WTC11 (cell line): ENCODE data around the gene HPX. TPM values are rescaled to one million over a fixed set of nuclear protein-coding genes. Genes with fewer than 3 reads are reported as not detected.

ENCODE experiments used
- ATAC-seq: fragments of 200-7000 bp; cut with Tn5 transposase; 2 replicates; pipeline ENCODE4 v1.10.0; 2021; ENCODE audit warnings: mild to moderate bottlenecking, moderate library complexity
- CTCF ChIA-PET: fragments of 300-600 bp; sonication (Branson Sonifier 250); formaldehyde crosslinking; loops from one replicate; lab custom pipeline; 2021; ENCODE audit warnings: antibody characterized with exemption; lab: Charles Lee
- POLR2A ChIA-PET: fragments of 350-600 bp; sonication (Branson Sonifier 250); formaldehyde crosslinking; loops from one replicate; lab custom pipeline; 2021; ENCODE audit warnings: antibody characterized with exemption; lab: Charles Lee
- DNase-seq: peaks from one replicate; pipeline ENCODE4 v3.0.0; 2021; ENCODE audit warnings: low spot score
- H3K27ac Mint-ChIP-seq: 2 replicates; pipeline ENCODE4 v1.8.0; 2021; ENCODE audit warnings: mixed read lengths
- H3K27me3 Mint-ChIP-seq: 2 replicates; pipeline ENCODE4 v1.8.0; 2021; ENCODE audit warnings: low read depth, mild to moderate bottlenecking, moderate library complexity, mixed read lengths
- H3K36me3 Mint-ChIP-seq: 2 replicates; pipeline ENCODE4 v1.8.0; 2021; ENCODE audit warnings: mixed read lengths
- H3K4me1 Mint-ChIP-seq: 2 replicates; pipeline ENCODE4 v1.8.0; 2022; ENCODE audit warnings: mixed read lengths
- H3K4me3 Mint-ChIP-seq: 2 replicates; pipeline ENCODE4 v1.8.0; 2021; ENCODE audit warnings: mild to moderate bottlenecking, moderate library complexity, mixed read lengths
- H3K9me3 Mint-ChIP-seq: 2 replicates; pipeline ENCODE4 v1.8.0; 2021; ENCODE audit warnings: mixed read lengths
- ATF2 ChIP-seq: sonication (generic); formaldehyde crosslinking; IDR thresholded peaks from 2 replicates; pipeline ENCODE4 v1.8.1; 2022; ENCODE audit warnings: low read depth, missing genetic modification reagents, borderline replicate concordance
- CBFB ChIP-seq: sonication (generic); formaldehyde crosslinking; IDR thresholded peaks from 2 replicates; pipeline ENCODE4 v1.8.1; 2022; ENCODE audit warnings: mild to moderate bottlenecking, low read depth, missing genetic modification reagents
- E2F5 ChIP-seq: sonication (generic); formaldehyde crosslinking; IDR thresholded peaks from 2 replicates; pipeline ENCODE4 v1.8.1; 2022; ENCODE audit warnings: mild to moderate bottlenecking, moderate library complexity, missing genetic modification reagents
- ELF4 ChIP-seq: sonication (generic); formaldehyde crosslinking; IDR thresholded peaks from 2 replicates; pipeline ENCODE4 v1.8.1; 2022; ENCODE audit warnings: low read depth, mild to moderate bottlenecking, moderate library complexity, missing genetic modification reagents
- GABPB1 ChIP-seq: sonication (generic); formaldehyde crosslinking; IDR thresholded peaks from 2 replicates; pipeline ENCODE4 v1.8.1; 2023; ENCODE audit warnings: mild to moderate bottlenecking, missing genetic modification reagents
- HMGXB4 ChIP-seq: sonication (generic); formaldehyde crosslinking; IDR thresholded peaks from 2 replicates; pipeline ENCODE4 v1.8.1; 2023; ENCODE audit warnings: mild to moderate bottlenecking, moderate library complexity, missing genetic modification reagents
- IRF1 ChIP-seq: sonication (generic); formaldehyde crosslinking; IDR thresholded peaks from 2 replicates; pipeline ENCODE4 v1.8.0; 2023; ENCODE audit warnings: missing genetic modification reagents
- JUN ChIP-seq: sonication (generic); formaldehyde crosslinking; IDR thresholded peaks from 2 replicates; pipeline ENCODE4 v1.8.0; 2023; ENCODE audit warnings: mild to moderate bottlenecking, missing genetic modification reagents
- NR2C2 ChIP-seq: sonication (generic); formaldehyde crosslinking; IDR thresholded peaks from 2 replicates; pipeline ENCODE4 v1.8.0; 2022; ENCODE audit warnings: mild to moderate bottlenecking, missing genetic modification reagents
- PREB ChIP-seq: sonication (generic); formaldehyde crosslinking; IDR thresholded peaks from 2 replicates; pipeline ENCODE4 v1.8.1; 2022; ENCODE audit warnings: mild to moderate bottlenecking, missing genetic modification reagents, moderate library complexity, borderline replicate concordance
- PRRX2 ChIP-seq: fragments of 250-450 bp; sonication (Bioruptor Pico); IDR thresholded peaks from 2 replicates; pipeline ENCODE4 v1.8.0; 2021; ENCODE audit warnings: mild to moderate bottlenecking
- SP1 ChIP-seq: sonication (generic); formaldehyde crosslinking; conservative IDR thresholded peaks from 2 replicates; pipeline ENCODE4 v1.8.1; 2022; ENCODE audit warnings: missing genetic modification reagents
- TEAD1 ChIP-seq: sonication (generic); formaldehyde crosslinking; IDR thresholded peaks from 2 replicates; pipeline ENCODE4 v1.8.0; 2022; ENCODE audit warnings: mild to moderate bottlenecking, missing genetic modification reagents
- USF1 ChIP-seq: sonication (generic); formaldehyde crosslinking; IDR thresholded peaks from 2 replicates; pipeline ENCODE4 v1.8.0; 2022; ENCODE audit warnings: mild to moderate bottlenecking, missing genetic modification reagents
- ZBTB43 ChIP-seq: sonication (generic); formaldehyde crosslinking; IDR thresholded peaks from 2 replicates; pipeline ENCODE4 v1.8.1; 2023; ENCODE audit warnings: mild to moderate bottlenecking, missing genetic modification reagents
- ZNF121 ChIP-seq: sonication (generic); formaldehyde crosslinking; IDR thresholded peaks from 2 replicates; pipeline ENCODE4 v1.8.0; 2023; ENCODE audit warnings: missing genetic modification reagents
- ZNF138 ChIP-seq: sonication (generic); formaldehyde crosslinking; conservative IDR thresholded peaks from 2 replicates; pipeline ENCODE4 v1.8.1; 2022; ENCODE audit warnings: mild to moderate bottlenecking, moderate library complexity, missing genetic modification reagents
- ZNF232 ChIP-seq: sonication (generic); formaldehyde crosslinking; IDR thresholded peaks from 2 replicates; pipeline ENCODE4 v1.8.0; 2022; ENCODE audit warnings: mild to moderate bottlenecking, missing genetic modification reagents
- ZNF263 ChIP-seq: sonication (generic); formaldehyde crosslinking; IDR thresholded peaks from 2 replicates; pipeline ENCODE4 v1.8.1; 2022; ENCODE audit warnings: low read depth, mild to moderate bottlenecking, moderate library complexity, missing genetic modification reagents
- ZNF416 ChIP-seq: fragments of 250-450 bp; sonication (Bioruptor Pico); IDR thresholded peaks from 2 replicates; pipeline ENCODE4 v1.9.0; 2021; ENCODE audit warnings: mild to moderate bottlenecking, inconsistent platforms
- ZNF423 ChIP-seq: fragments of 250-450 bp; sonication (Bioruptor Pico); IDR thresholded peaks from 2 replicates; pipeline ENCODE4 v2.1.2; 2022; ENCODE audit warnings: mild to moderate bottlenecking, moderate library complexity
- ZNF671 ChIP-seq: fragments of 250-450 bp; sonication (Bioruptor Pico); IDR thresholded peaks from 2 replicates; pipeline ENCODE4 v1.8.0; 2021; ENCODE audit warnings: mild to moderate bottlenecking
- total RNA-seq: library from RNA; stranded (reverse); gene quantifications from 3 replicates; pipeline ENCODE4 v1.2.3, GENCODE V29; 2021

HPX gene
- total RNA-seq, 1 experiment from 2014 or later, result 1.7 TPM

- TF ChIP-seq TEAD1 (CRISPR knock-in tag) (no peak), HMGXB4 (CRISPR knock-in tag) (no peak), IRF1 (CRISPR knock-in tag) (no peak), PREB (no peak), CBFB (CRISPR knock-in tag) (no peak), E2F5 (CRISPR knock-in tag) (no peak), ZBTB43 (no peak), ZNF423 (no peak)
- CTCF ChIA-PET, result interaction anchor here (0.5 to 2.4 kb wide), 10 partner anchors 15 to 214 kb away, joined by 3 to 23 read pairs (median 4); partner anchors contain the start of genes SMPD1 and TPP1
- Mint-ChIP-seq H3K9me3 (no peaks in the 10 kb centered on the region), H3K4me3 (no peak overlapping the region), H3K27ac (no peak overlapping the region), H3K27me3 (no peaks in the 10 kb centered on the region), H3K4me1 (peaks cover 18% of the 10 kb centered on the region), H3K36me3 (no peaks in the 10 kb centered on the region)
- ATAC-seq (peak; percentile 94), DNase-seq (peak; percentile 92)
- POLR2A ChIA-PET, result interaction anchor here (0.6 to 1.4 kb wide), 4 partner anchors 9 to 583 kb away, joined by 3 read pairs; partner anchors contain the start of gene APBB1
Measured at GRCh38 chr11:6405052-6405667, 35.6 kb downstream of the HPX start.

- Mint-ChIP-seq H3K4me1 (peaks cover 18% of the 10 kb centered on the region), H3K27ac (no peak overlapping the region), H3K36me3 (no peaks in the 10 kb centered on the region), H3K9me3 (no peaks in the 10 kb centered on the region), H3K4me3 (no peak overlapping the region), H3K27me3 (no peaks in the 10 kb centered on the region)
- ATAC-seq (peak; percentile 35), DNase-seq (no peak)
- POLR2A ChIA-PET, result interaction anchor here (0.9 to 1.4 kb wide), 3 partner anchors 9 to 25 kb away, joined by 3 read pairs; partner anchors contain the start of gene APBB1
- CTCF ChIA-PET, result interaction anchor here (0.9 to 2.4 kb wide), 7 partner anchors 19 to 214 kb away, joined by 3 to 23 read pairs (median 4); partner anchors contain the start of gene TPP1
- TF ChIP-seq ZNF138 (no peak), ZNF232 (no peak), ATF2 (no peak), ZNF423 (no peak), NR2C2 (CRISPR knock-in tag) (no peak), ELF4 (CRISPR knock-in tag) (no peak), ZNF671 (no peak), GABPB1 (no peak), SP1 (CRISPR knock-in tag) (no peak), PRRX2 (CRISPR knock-in tag) (no peak), USF1 (CRISPR knock-in tag) (no peak), JUN (CRISPR knock-in tag) (no peak), ZNF416 (no peak), ZNF121 (CRISPR knock-in tag) (no peak), ZNF263 (CRISPR knock-in tag) (no peak)
Measured at GRCh38 chr11:6404342-6405051, 36.3 kb downstream of the HPX start.
